Measurements from ENCODE around the gene RGS12.

RGS12 gene

GRCh38 chr4:3248811-3249661 is 43.8 kb upstream of the RGS12 start, which contains the start of gene MSANTD1:
TSS of gene MSANTD1 (plus strand) at chr4:3249159. CDS start at chr4:3249223, 64 bp downstream.
- peaks cover 15% of the 10 kb centered on the region for H3K4me1 ChIP-seq (ENCODE audit: low read length)
- H2AFZ ChIP-seq (ENCODE audit: low read depth, low read length), result no peak within 1 kb of the TSS
- no peak within 1 kb of the TSS for H3K27ac ChIP-seq (ENCODE audit: low read length)
- no peaks in the 10 kb centered on the region for H3K79me2 ChIP-seq (ENCODE audit: low read length)
- H4K20me1 ChIP-seq (ENCODE audit: insufficient read depth, low read length), result peaks cover 8% of the 10 kb centered on the region; the same call in 1 of the 2 replicates
- no peak within 1 kb of the TSS for H3K4me2 ChIP-seq (ENCODE audit: low read length)
- no peak within 1 kb of the TSS for H3K9ac ChIP-seq (ENCODE audit: low read length)
- H3K9me3 ChIP-seq (ENCODE audit: insufficient read depth, low read length), result no peaks in the 10 kb centered on the region
- TF ChIP-seq EZH2phosphoT487 (IDR thresholded peaks at IDR 0.05; ENCODE audit: low read depth), result no peak
- TF ChIP-seq CTCF (IDR thresholded peaks at IDR 0.05; ENCODE audit: low read depth, low read length), result no peak
- no peaks in the 10 kb centered on the region for H3K36me3 ChIP-seq (replicated peaks; ENCODE audit: low read depth, low read length)
- no peak within 1 kb of the TSS for H3K4me3 ChIP-seq (ENCODE audit: low read length)
- H3K27me3 ChIP-seq (ENCODE audit: low read depth, low read length), result no peaks in the 10 kb centered on the region

- H3K27ac ChIP-seq (ENCODE audit: low read length), result no peak overlapping the region
- no peak for TF ChIP-seq CTCF (IDR thresholded peaks at IDR 0.05; ENCODE audit: low read depth, low read length)
- no peak for TF ChIP-seq EZH2phosphoT487 (IDR thresholded peaks at IDR 0.05; ENCODE audit: low read depth)
Observed at GRCh38 chr4:3249711-3250437, 42.9 kb upstream of the RGS12 start.

GRCh38 chr4:3250438-3250955 is 42.3 kb upstream of the RGS12 start:
- TF ChIP-seq EZH2phosphoT487 (IDR thresholded peaks at IDR 0.05; ENCODE audit: low read depth) (no peak), CTCF (IDR thresholded peaks at IDR 0.05; ENCODE audit: low read depth, low read length) (no peak)
- Histone ChIP-seq H3K9ac (ENCODE audit: low read length) (no peak overlapping the region), H3K4me1 (ENCODE audit: low read length) (peaks cover 6% of the 10 kb centered on the region), H3K4me3 (ENCODE audit: low read length) (no peak overlapping the region), H4K20me1 (ENCODE audit: insufficient read depth, low read length) (no peaks in the 10 kb centered on the region), H3K36me3 (replicated peaks; ENCODE audit: low read depth, low read length) (peaks cover under 1% of the 10 kb centered on the region), H3K9me3 (ENCODE audit: insufficient read depth, low read length) (no peaks in the 10 kb centered on the region), H3K79me2 (ENCODE audit: low read length) (no peaks in the 10 kb centered on the region), H2AFZ (ENCODE audit: low read depth, low read length) (no peak overlapping the region), H3K27ac (ENCODE audit: low read length) (no peak overlapping the region), H3K4me2 (ENCODE audit: low read length) (no peak overlapping the region), H3K27me3 (ENCODE audit: low read depth, low read length) (no peaks in the 10 kb centered on the region)

More at GRCh38 chr4:3249711-3250437, 42.9 kb upstream of the RGS12 start:
- Histone ChIP-seq H3K4me3 (ENCODE audit: low read length) (no peak overlapping the region), H4K20me1 (ENCODE audit: insufficient read depth, low read length) (peaks cover under 1% of the 10 kb centered on the region; the same call in 1 of the 2 replicates), H2AFZ (ENCODE audit: low read depth, low read length) (no peak overlapping the region), H3K79me2 (ENCODE audit: low read length) (no peaks in the 10 kb centered on the region), H3K27me3 (ENCODE audit: low read depth, low read length) (no peaks in the 10 kb centered on the region), H3K4me2 (ENCODE audit: low read length) (no peak overlapping the region), H3K9ac (ENCODE audit: low read length) (no peak overlapping the region), H3K4me1 (ENCODE audit: low read length) (peaks cover 6% of the 10 kb centered on the region), H3K36me3 (replicated peaks; ENCODE audit: low read depth, low read length) (no peaks in the 10 kb centered on the region), H3K9me3 (ENCODE audit: insufficient read depth, low read length) (no peaks in the 10 kb centered on the region)
